Dedifferentiated amniotic fluid mesenchymal stem cell (primary cell): ENCODE data around the gene MAP3K7CL.
"Not testable (repeated sequence)": the region's sequence is repeated elsewhere in the genome, so short reads cannot be mapped to it uniquely, and the experiment has no call there.

Experiments used
- DNase-seq: peaks from one replicate; pipeline ENCODE4 v3.0.0-alpha.2; 2016; ENCODE audit errors: extremely low spot score

Gene MAP3K7CL

DNA sequence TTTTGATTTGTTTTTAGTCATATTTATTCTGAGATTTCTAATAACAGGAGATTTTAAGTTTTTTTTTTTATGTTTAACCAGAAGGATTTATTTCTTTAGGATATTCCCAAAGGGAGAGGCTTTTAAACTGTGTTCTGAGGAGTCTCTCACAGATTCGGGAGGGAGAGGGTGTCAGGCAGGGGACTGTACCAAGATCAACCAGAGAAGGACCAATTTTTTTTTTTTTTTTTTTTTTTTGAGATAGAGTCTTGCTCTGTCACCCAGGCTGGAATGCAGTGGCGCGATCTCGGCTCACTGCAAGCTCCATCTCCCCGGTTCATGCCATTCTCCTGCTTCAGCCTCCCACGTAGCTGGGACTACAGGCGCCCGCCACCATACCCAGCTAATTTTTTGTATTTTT is 37.0 kb downstream of the MAP3K7CL start:
- not testable (repeated sequence) for DNase-seq

- no peak for DNase-seq
These were observed 38.5 kb downstream of the MAP3K7CL start for GRCh38 chr21:29168891-29169315.

DNA sequence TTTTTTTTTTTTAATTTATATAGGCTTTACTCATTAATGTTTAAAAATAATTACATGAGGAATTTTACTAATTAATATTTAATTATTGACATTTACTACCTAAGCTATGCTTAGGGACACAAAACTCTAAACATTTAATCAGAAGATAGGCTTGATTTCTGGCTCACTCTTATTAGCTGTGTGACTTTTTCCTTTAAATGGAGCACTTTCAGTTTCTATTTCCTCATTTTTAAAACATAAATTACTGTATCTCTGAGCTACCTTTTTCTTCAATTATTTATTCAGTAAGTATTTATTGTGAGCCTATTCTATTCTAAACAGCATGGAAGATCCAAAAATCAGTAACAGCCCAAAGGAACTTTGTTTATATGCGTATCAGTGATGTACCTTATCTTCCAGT is 40.5 kb downstream of the MAP3K7CL start:
- no peak for DNase-seq

DNA sequence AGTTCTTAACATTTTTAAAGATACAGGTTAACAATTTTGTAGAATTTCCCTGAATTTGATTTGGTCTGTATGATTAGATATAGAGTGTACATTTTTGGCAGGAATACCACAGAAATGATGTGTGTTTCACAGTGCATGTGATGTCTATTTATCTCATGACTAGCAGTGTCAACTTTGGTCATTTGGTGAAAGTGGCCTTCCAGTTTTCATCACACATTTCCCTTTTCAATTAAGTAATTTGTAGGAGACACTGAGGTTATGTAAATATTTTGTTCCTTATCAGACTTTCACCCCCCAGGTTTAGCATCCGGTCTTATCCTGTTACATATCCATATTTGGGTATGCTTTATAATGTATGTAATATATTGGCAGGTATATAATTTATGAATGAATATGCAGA is 41.8 kb downstream of the MAP3K7CL start:
- no peak for DNase-seq

DNA sequence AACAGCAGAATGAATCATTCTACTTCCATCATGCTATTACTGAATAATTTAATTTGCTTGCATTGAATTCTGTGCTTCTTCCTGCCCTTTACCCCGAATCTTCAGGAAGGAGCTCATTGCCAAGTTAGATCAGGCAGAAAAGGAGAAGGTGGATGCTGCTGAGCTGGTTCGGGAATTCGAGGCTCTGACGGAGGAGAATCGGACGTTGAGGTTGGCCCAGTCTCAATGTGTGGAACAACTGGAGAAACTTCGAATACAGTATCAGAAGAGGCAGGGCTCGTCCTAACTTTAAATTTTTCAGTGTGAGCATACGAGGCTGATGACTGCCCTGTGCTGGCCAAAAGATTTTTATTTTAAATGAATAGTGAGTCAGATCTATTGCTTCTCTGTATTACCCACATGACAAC is 44.2 kb downstream of the MAP3K7CL start:
- DNase-seq: no peak

- peak; percentile 49 for DNase-seq
These were observed 45.1 kb downstream of the MAP3K7CL start for GRCh38 chr21:29175408-29176134.

DNA sequence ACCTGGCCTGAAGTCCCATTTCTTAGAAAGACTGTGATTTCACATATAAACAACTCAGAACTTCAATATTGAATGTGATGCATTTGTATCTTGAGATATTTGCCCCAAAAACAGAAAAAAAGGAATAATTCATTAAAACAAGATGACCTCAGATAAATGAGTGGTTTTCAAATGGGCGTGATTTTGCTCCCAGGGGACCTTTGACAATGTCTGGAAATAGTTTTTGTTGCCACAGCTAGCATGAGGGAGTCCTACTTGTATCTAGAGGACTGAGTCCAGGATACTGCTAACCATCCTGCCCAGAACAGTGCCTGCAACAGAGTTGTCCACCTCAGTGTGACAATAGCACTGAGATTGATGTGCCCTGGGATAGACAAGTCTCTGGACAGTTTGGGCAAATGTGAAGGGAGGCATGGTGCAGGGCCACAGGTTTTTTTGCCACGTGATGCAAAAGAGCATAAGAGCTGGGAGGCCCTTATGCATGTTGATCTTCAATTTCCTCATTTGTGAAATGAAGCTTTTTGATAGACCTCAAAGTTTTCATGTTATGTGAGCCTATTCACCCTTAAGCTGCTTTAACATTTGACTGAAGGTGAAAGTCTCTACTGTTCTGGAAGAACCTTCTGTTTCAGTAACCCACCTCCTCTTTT is 46.2 kb downstream of the MAP3K7CL start:
- no peak for DNase-seq

- DNase-seq: no peak
These were observed 47.4 kb downstream of the MAP3K7CL start for GRCh38 chr21:29177800-29178199.

DNA sequence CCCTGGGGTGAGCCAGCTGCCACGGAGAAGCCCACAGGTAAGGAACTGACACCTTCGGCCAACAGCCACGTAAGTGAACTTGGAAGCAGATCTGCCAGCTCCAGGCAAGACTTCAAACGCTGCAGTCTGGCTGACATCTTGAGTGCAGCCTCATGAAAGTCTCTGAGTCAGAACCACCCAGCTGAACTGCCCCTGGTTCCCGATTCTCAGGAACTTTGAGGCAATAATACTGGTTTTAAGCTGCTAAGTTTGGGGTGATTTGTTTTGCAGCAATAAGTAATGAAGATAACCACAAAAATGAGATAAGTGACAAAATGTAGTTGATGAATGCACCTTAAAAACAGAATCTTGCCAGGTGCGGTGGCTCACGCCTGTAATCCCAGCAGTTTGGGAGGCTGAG is 48.5 kb downstream of the MAP3K7CL start:
- DNase-seq: no peak

DNA sequence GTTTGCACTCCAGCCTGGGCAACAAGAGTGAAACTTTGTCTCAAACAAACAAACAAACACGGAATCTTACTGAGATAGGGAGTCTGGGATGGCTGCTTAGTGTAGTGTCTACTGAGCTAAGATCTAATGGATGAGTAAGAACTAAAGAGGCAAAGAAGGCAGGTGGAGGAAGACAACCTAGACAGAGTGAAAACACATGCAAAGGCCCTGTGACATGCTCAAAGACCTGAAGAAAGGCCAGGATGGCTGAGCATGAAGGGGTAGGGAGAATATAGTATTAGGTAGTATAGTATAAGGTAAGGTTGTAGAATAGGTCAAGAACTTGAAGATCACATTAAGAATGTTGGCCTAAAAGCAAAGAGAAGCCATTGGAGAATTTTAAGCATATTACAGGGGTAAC is 49.1 kb downstream of the MAP3K7CL start:
- no peak for DNase-seq

DNA sequence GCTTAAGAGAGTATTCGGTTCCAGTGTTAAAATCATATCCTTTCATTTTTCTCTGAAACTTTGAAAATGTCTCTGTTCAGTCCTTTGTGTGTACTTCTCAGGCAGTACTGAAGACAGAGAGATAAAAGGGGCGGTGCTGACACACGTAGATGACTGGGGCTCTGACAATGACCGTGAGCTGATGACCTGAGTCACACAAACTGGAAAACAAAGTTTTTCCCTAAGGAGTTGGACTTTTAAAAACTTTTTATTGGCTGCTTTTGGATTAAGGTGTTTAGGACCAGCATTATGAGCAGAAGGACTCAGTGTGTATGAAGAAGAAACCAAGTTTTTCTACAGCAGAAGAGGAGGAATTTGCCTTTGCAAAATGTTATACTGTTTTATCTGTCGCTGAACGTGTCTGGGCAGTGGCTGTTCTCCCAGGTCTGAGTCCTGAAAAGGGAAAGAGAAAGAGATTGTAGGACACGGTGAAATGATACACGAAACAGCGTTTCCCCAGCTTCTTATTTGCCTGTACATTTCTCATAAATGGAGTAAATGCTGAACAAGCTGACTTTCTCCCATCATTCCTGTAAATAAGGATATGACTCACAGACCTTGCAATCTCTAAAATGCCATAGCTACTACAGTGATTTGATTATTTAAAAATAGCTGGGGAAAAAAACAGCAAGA is 51.5 kb downstream of the MAP3K7CL start:
- DNase-seq: peak; percentile 84

DNA sequence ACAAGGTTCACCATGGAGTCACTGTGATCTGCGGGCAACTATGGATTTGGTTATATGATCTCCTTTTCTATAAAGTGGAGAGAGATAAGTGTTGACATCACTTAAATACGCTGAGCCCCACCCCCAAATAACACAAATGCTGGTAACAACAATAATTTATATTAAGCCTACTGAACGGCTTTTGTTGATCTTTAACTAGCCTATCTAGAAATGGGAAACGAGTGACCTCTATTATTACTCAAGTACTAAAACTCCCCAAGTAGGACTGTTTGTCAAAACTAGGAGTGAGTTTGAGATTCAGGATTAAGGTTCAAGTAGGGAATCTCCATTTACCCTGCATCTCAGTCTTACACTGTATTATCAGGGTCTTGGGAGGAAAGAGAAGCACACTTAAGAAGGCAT is 52.2 kb downstream of the MAP3K7CL start:
- DNase-seq: no peak

GRCh38 chr21:29184037-29184436 is 53.6 kb downstream of the MAP3K7CL start:
- DNase-seq: no peak

- no peak for DNase-seq
These were observed 54.7 kb downstream of the MAP3K7CL start for GRCh38 chr21:29185172-29185571.

GRCh38 chr21:29185633-29186032 is 55.2 kb downstream of the MAP3K7CL start:
- DNase-seq: no peak

DNA sequence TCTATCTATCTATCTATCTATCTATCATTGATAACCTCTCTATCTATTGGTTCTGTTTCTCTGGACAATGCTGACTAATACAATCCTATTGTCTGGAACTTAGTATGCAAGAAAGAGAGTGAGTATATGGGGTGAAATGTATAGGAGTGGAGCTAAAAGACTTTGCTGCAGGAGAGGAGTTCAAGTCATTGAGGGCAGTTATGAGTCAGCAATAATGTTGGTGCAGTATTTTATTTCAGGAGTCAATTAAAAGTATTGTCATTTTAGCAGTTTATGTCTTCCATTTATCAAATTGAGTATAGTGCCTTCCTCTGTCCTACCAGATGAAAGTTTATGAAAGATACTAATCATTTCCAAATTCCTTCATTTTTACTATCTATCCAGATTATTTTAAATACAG is 55.8 kb downstream of the MAP3K7CL start:
- no peak for DNase-seq

- peak; percentile 45 for DNase-seq
These were observed 57.5 kb downstream of the MAP3K7CL start for GRCh38 chr21:29187944-29188343.

GRCh38 chr21:29189353-29189752 is 58.9 kb downstream of the MAP3K7CL start:
- DNase-seq: no peak

GRCh38 chr21:29190923-29191331 is 60.5 kb downstream of the MAP3K7CL start:
- DNase-seq: peak; percentile 27

DNA sequence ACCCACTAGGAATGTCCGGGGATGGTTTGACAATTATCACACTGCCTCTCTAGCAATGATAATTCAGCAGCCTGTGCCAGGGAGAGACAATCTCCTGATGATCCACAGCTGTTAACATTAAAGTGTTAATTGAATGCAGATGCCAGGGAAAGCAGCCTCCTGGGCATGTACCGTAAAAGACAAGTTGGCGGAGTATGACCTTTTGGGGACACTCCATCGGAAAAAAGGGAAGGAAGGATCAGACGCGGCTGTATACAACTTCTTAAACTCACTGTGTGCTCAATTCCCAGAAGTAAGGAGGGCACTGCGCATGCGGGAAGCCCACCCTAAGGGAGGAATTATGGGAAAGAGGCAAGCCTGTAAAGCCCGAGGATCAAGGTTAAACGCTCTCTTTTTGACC is 62.6 kb downstream of the MAP3K7CL start:
- no peak for DNase-seq

- no peak for DNase-seq
These were observed 63.5 kb downstream of the MAP3K7CL start for GRCh38 chr21:29193901-29194300.

- no peak for DNase-seq
These were observed 63.9 kb downstream of the MAP3K7CL start for GRCh38 chr21:29194342-29194741.

DNA sequence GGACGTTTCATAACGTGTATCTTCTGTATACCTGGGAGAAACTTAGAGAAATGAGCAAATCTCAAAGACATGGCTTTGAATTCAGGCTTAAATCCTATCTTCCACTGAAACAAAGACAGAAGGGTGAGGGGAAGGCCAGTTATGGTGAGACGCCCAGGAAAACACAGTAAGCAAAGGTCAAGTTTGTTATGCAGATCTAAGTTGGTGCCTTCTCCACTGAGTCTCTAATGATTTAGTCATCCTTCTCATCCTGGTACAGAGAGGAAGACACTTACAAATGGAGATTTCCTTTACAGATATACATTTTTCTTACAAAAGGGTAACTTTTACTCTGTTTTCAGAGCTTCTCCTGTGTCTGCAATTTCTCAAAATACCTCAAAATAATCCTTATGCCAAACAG is 64.4 kb downstream of the MAP3K7CL start:
- DNase-seq: no peak
